CD4-positive, alpha-beta T cell treated with Interleukin-17A for 1 hour (primary cell): ENCODE data around the gene ZSWIM9.
"Not testable (repeated sequence)": the region's sequence is repeated elsewhere in the genome, so short reads cannot be mapped to it uniquely, and the experiment has no call there.

Source experiments
- DNase-seq: peaks from one replicate; pipeline ENCODE4 v3.0.0-alpha.2; 2020

The ZSWIM9 gene

GRCh38 chr19:48221628-48222027 is 51.1 kb downstream of the ZSWIM9 start:
- no peak for DNase-seq

- peak; percentile 21 for DNase-seq
Measured at GRCh38 chr19:48230555-48231129, 60.2 kb downstream of the ZSWIM9 start.

- DNase-seq, result no peak
Measured at GRCh38 chr19:48237057-48237456, 66.6 kb downstream of the ZSWIM9 start.

GRCh38 chr19:48239120-48239519 is 68.6 kb downstream of the ZSWIM9 start:
- no peak for DNase-seq

GRCh38 chr19:48239582-48240141 is 69.2 kb downstream of the ZSWIM9 start:
- no peak for DNase-seq

GRCh38 chr19:48241771-48242170 is 71.3 kb downstream of the ZSWIM9 start:
- DNase-seq, result not testable (repeated sequence)

GRCh38 chr19:48244281-48244680 is 73.8 kb downstream of the ZSWIM9 start:
- DNase-seq, result peak; percentile 71

- DNase-seq, result no peak
Measured at GRCh38 chr19:48246101-48246500, 75.6 kb downstream of the ZSWIM9 start.

GRCh38 chr19:48247212-48247611 is 76.7 kb downstream of the ZSWIM9 start:
- DNase-seq, result no peak
